ENCODE data around the gene GRIA1.

GRCh38 chr5:153696256-153696655 is 205.8 kb downstream of the GRIA1 start:
- TF ChIP-seq CTCF (conservative IDR thresholded peaks at IDR 0.05; ENCODE audit: low read depth, low read length) (no peak), MAZ (IDR thresholded peaks at IDR 0.05; ENCODE audit: borderline replicate concordance, low read depth, low read length) (no peak), POLR2A (IDR thresholded peaks at IDR 0.05; ENCODE audit: low read depth, low read length) (no peak), MXI1 (IDR thresholded peaks at IDR 0.05; ENCODE audit: borderline replicate concordance, low read depth, low read length) (no peak), ELK1 (IDR thresholded peaks at IDR 0.05; ENCODE audit: borderline replicate concordance, low read depth, low read length) (no peak), USF2 (IDR thresholded peaks at IDR 0.05; ENCODE audit: low read depth, low read length) (no peak), SMC3 (IDR thresholded peaks at IDR 0.05; ENCODE audit: low read depth, low read length) (no peak)
